Tibial nerve (tissue), 4 donors: Measurements from ENCODE around the gene BLM. TPM values are rescaled to one million over a fixed set of nuclear protein-coding genes. Genes with fewer than 3 reads are reported as not detected.
A peak's percentile ranks its signal among the peaks of the same experiment; 100 is the strongest.

ENCODE experiments used
- DNase-seq, 2 donors: peaks; one replicate each; pipeline ENCODE4 v3.0.0-alpha.2; 2019; ENCODE audit warnings: low spot score in 2 of 2
- H3K27ac ChIP-seq, 4 donors: fragments of 200-600 bp; sonication (generic) in 3 of 4; one replicate each; pipeline ENCODE4 v1.5.1; 2017 to 2019; ENCODE audit warnings: mild to moderate bottlenecking in 1 of 4
- H3K27me3 ChIP-seq, 2 donors: fragments of 200-600 bp; sonication (generic) in 1 of 2; one replicate each; pipeline versions ENCODE4 v1.5.1 to v1.6.0; 2017 to 2019
- H3K36me3 ChIP-seq, 3 donors: fragments of 200-600 bp; sonication (generic); one replicate each; pipeline ENCODE4 v1.5.1; 2018 to 2019
- H3K4me1 ChIP-seq, 4 donors: fragments of 200-600 bp; sonication (generic) in 3 of 4; one replicate each; pipeline ENCODE4 v1.5.1; 2017 to 2019
- H3K4me3 ChIP-seq, 4 donors: fragments of 200-600 bp; sonication (generic) in 3 of 4; one replicate each; pipeline ENCODE4 v1.5.1; 2017 to 2019; ENCODE audit warnings: mild to moderate bottlenecking in 1 of 4, moderate library complexity in 1 of 4
- H3K9me3 ChIP-seq, 4 donors: fragments of 200-600 bp; sonication (generic) in 3 of 4; one replicate each; pipeline ENCODE4 v1.5.1; 2017 to 2019
- EP300 ChIP-seq, 2 donors: sonication (generic); formaldehyde crosslinking; IDR thresholded peaks; one replicate each; pipeline ENCODE4 v1.6.1; 2017; ENCODE audit warnings: antibody characterized with exemption in 2 of 2, mild to moderate bottlenecking in 1 of 2
- POLR2A ChIP-seq, 2 donors: fragments of 450-650 bp; IDR thresholded peaks; one replicate each; pipeline ENCODE4 v1.6.1; 2017; ENCODE audit warnings: antibody characterized with exemption in 2 of 2, mild to moderate bottlenecking in 2 of 2, moderate library complexity in 2 of 2
- WGBS, 2 donors: methylation state at CpG; one replicate each; pipeline ENCODE4 v1.1.5; 2018; 5-methylcytosine and 5-hydroxymethylcytosine counted together
- total RNA-seq, 4 donors: library from RNA; depleted of rRNA; stranded (reverse); fragments of >200 nt; gene quantifications; one replicate each; pipeline ENCODE4 v1.1.0, GENCODE V29; 2016
- TF ChIP-seq, protein P1 (sequence below), 5 experiments: fragments of 200-600 bp in 3 of 5; fragments of 450-650 bp in 2 of 5; sonication (generic) in 3 of 5; IDR thresholded peaks; one replicate each; pipeline ENCODE4 v1.5.1; 2016 to 2019; ENCODE audit warnings: antibody characterized with exemption in 5 of 5, mild to moderate bottlenecking in 3 of 5, moderate library complexity in 2 of 5

The BLM gene
- total RNA-seq, 4 donors from 2014 or later: 0.66 to 9.6 (median 1.0) TPM

- DNase-seq: no peak
- peaks cover 0 to 36% (median 6%) of the 10 kb centered on the region in 4 donors for H3K4me1 ChIP-seq
- H3K9me3 ChIP-seq: no peaks in the 10 kb centered on the region
- whole genome bisulfite sequencing, 2 donors: 58 to 68% methylated on average over 3 of the region's 3 CpGs
- H3K36me3 ChIP-seq: no peaks in the 10 kb centered on the region
- TF ChIP-seq POLR2A (IDR thresholded peaks at IDR 0.05) (no peak), EP300 (IDR thresholded peaks at IDR 0.05) (no peak)
- TF ChIP-seq, protein P1, sequence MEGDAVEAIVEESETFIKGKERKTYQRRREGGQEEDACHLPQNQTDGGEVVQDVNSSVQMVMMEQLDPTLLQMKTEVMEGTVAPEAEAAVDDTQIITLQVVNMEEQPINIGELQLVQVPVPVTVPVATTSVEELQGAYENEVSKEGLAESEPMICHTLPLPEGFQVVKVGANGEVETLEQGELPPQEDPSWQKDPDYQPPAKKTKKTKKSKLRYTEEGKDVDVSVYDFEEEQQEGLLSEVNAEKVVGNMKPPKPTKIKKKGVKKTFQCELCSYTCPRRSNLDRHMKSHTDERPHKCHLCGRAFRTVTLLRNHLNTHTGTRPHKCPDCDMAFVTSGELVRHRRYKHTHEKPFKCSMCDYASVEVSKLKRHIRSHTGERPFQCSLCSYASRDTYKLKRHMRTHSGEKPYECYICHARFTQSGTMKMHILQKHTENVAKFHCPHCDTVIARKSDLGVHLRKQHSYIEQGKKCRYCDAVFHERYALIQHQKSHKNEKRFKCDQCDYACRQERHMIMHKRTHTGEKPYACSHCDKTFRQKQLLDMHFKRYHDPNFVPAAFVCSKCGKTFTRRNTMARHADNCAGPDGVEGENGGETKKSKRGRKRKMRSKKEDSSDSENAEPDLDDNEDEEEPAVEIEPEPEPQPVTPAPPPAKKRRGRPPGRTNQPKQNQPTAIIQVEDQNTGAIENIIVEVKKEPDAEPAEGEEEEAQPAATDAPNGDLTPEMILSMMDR (IDR thresholded peaks at IDR 0.05): no peak
- H3K27me3 ChIP-seq: no peaks in the 10 kb centered on the region
- H3K27ac ChIP-seq: peak overlapping the region in 3 of 4 donors; percentile 44 to 83 (median 78)
- H3K4me3 ChIP-seq: no peak overlapping the region
Observed at GRCh38 chr15:90761629-90762028, 44.5 kb downstream of the BLM start.

- Histone ChIP-seq H3K9me3 (no peaks in the 10 kb centered on the region), H3K4me1 (peaks cover 0 to 31% (median 6%) of the 10 kb centered on the region in 4 donors), H3K4me3 (no peak overlapping the region), H3K36me3 (no peaks in the 10 kb centered on the region), H3K27ac (peak overlapping the region; percentile 19 to 83 (median 61)), H3K27me3 (no peaks in the 10 kb centered on the region)
- TF ChIP-seq POLR2A (IDR thresholded peaks at IDR 0.05) (peak in 1 of 2 donors; percentile 46), EP300 (IDR thresholded peaks at IDR 0.05) (peak; percentile 95 to 97)
- TF ChIP-seq, protein P1 (IDR thresholded peaks at IDR 0.05): no peak
- DNase-seq: peak; percentile 74 to 89
- WGBS, 2 donors: 45 to 47% methylated on average over 6 of the region's 6 CpGs
Observed at GRCh38 chr15:90762109-90762508, 45.0 kb downstream of the BLM start.

- H3K27me3 ChIP-seq: no peaks in the 10 kb centered on the region
- H3K4me1 ChIP-seq: peaks cover 0 to 30% (median 6%) of the 10 kb centered on the region in 4 donors
- WGBS, 2 donors: 48 to 61% methylated on average over 4 of the region's 4 CpGs
- DNase-seq: no peak
- H3K36me3 ChIP-seq: no peaks in the 10 kb centered on the region
- H3K9me3 ChIP-seq: no peaks in the 10 kb centered on the region
- peak overlapping the region in 2 of 4 donors; percentile 78 to 83 for H3K27ac ChIP-seq
- no peak overlapping the region for H3K4me3 ChIP-seq
- no peak for TF ChIP-seq EP300 (IDR thresholded peaks at IDR 0.05)
- no peak for TF ChIP-seq POLR2A (IDR thresholded peaks at IDR 0.05)
- TF ChIP-seq, protein P1 (IDR thresholded peaks at IDR 0.05): no peak
Observed at GRCh38 chr15:90763366-90764099, 46.4 kb downstream of the BLM start.

GRCh38 chr15:90765531-90765930, 48.4 kb downstream of the BLM start:
- TF ChIP-seq, protein P1 (IDR thresholded peaks at IDR 0.05): no peak
- TF ChIP-seq POLR2A (IDR thresholded peaks at IDR 0.05): no peak
- TF ChIP-seq EP300 (IDR thresholded peaks at IDR 0.05): no peak
- no peak for DNase-seq
- H3K36me3 ChIP-seq: no peaks in the 10 kb centered on the region
- H3K9me3 ChIP-seq: no peaks in the 10 kb centered on the region
- WGBS, 2 donors: 72 to 83% methylated on average over 2 of the region's 2 CpGs
- H3K27ac ChIP-seq: no peak overlapping the region
- H3K27me3 ChIP-seq: no peaks in the 10 kb centered on the region
- H3K4me1 ChIP-seq: peaks cover 0 to 30% (median 5%) of the 10 kb centered on the region in 4 donors
- no peak overlapping the region for H3K4me3 ChIP-seq

- Histone ChIP-seq H3K4me1 (peaks cover 0 to 25% (median 2%) of the 10 kb centered on the region in 4 donors), H3K9me3 (no peaks in the 10 kb centered on the region), H3K27me3 (no peaks in the 10 kb centered on the region), H3K4me3 (no peak overlapping the region), H3K27ac (no peak overlapping the region), H3K36me3 (no peaks in the 10 kb centered on the region)
- TF ChIP-seq EP300 (IDR thresholded peaks at IDR 0.05) (no peak), POLR2A (IDR thresholded peaks at IDR 0.05) (no peak)
- TF ChIP-seq, protein P1 (IDR thresholded peaks at IDR 0.05): no peak
- WGBS, 2 donors: 72 to 94% methylated on average over 3 of the region's 3 CpGs
- no peak for DNase-seq
Observed at GRCh38 chr15:90765966-90766365, 48.8 kb downstream of the BLM start.
